SK-N-SH treated with all-trans-retinoic acid at 6 μM for 48 hours (cell line): ENCODE data around the gene LIN28B.

Experiments used
- ATAC-seq: fragments of 200-7000 bp; cut with Tn5 transposase; 3 replicates; pipeline ENCODE4 v1.9.1; 2020; ENCODE audit warnings: mild to moderate bottlenecking, moderate library complexity
- ARNTL ChIP-seq: fragments of 450-650 bp; formaldehyde crosslinking; IDR thresholded peaks from 2 replicates; pipeline ENCODE4 v1.5.0; 2020; ENCODE audit warnings: low read depth, mild to moderate bottlenecking, moderate library complexity, borderline replicate concordance
- BACH2 ChIP-seq: fragments of 250-450 bp; sonication (Bioruptor Pico); IDR thresholded peaks from 2 replicates; pipeline ENCODE4 v1.9.0; 2021; ENCODE audit warnings: mild to moderate bottlenecking, borderline replicate concordance
- CSDC2 ChIP-seq: fragments of 250-450 bp; sonication (Bioruptor Pico); IDR thresholded peaks from 2 replicates; pipeline ENCODE4 v1.5.0; 2020; ENCODE audit warnings: mild to moderate bottlenecking, moderate library complexity
- CSRNP3 ChIP-seq: fragments of 250-450 bp; sonication (Bioruptor Pico); IDR thresholded peaks from 2 replicates; pipeline ENCODE4 v1.5.1; 2021; ENCODE audit warnings: mild to moderate bottlenecking, moderate library complexity
- ESRRG ChIP-seq: fragments of 250-450 bp; sonication (Bioruptor Pico); IDR thresholded peaks from 2 replicates; pipeline ENCODE4 v1.6.1; 2021; ENCODE audit warnings: mild to moderate bottlenecking
- GLIS3 ChIP-seq: fragments of 250-450 bp; sonication (Bioruptor Pico); IDR thresholded peaks from 2 replicates; pipeline ENCODE4 v1.5.0; 2020; ENCODE audit warnings: mild to moderate bottlenecking, moderate library complexity
- ISL1 ChIP-seq: fragments of 250-450 bp; sonication (Bioruptor Pico); IDR thresholded peaks from 2 replicates; pipeline ENCODE4 v2.1.2; 2022; ENCODE audit warnings: mild to moderate bottlenecking, moderate library complexity
- OSR1 ChIP-seq: fragments of 250-450 bp; sonication (Bioruptor Pico); IDR thresholded peaks from 2 replicates; pipeline ENCODE4 v1.8.0; 2022; ENCODE audit warnings: moderate library complexity, mild to moderate bottlenecking, inconsistent platforms
- PATZ1 ChIP-seq: fragments of 250-450 bp; sonication (Bioruptor Pico); IDR thresholded peaks from 2 replicates; pipeline ENCODE4 v1.8.0; 2020; ENCODE audit warnings: mild to moderate bottlenecking, moderate library complexity, borderline replicate concordance
- POU6F1 ChIP-seq: fragments of 250-450 bp; sonication (Bioruptor Pico); IDR thresholded peaks from 2 replicates; pipeline ENCODE4 v1.8.0; 2021; ENCODE audit warnings: low read depth, mild to moderate bottlenecking, moderate library complexity, borderline replicate concordance
- RARB ChIP-seq: fragments of 250-450 bp; sonication (Bioruptor Pico); IDR thresholded peaks from 2 replicates; pipeline ENCODE4 v1.8.0; 2021; ENCODE audit warnings: mild to moderate bottlenecking, moderate library complexity
- SNAI2 ChIP-seq: fragments of 250-450 bp; sonication (Bioruptor Pico); IDR thresholded peaks from 2 replicates; pipeline ENCODE4 v1.5.0; 2020; ENCODE audit warnings: mild to moderate bottlenecking, moderate library complexity
- TCF4 ChIP-seq: fragments of 250-450 bp; sonication (Bioruptor Pico); IDR thresholded peaks from 2 replicates; pipeline ENCODE4 v1.8.0; 2021; ENCODE audit warnings: mild to moderate bottlenecking, moderate library complexity, borderline replicate concordance
- TOX ChIP-seq: fragments of 250-450 bp; sonication (Bioruptor Pico); IDR thresholded peaks from 2 replicates; pipeline ENCODE4 v1.8.0; 2021; ENCODE audit warnings: mild to moderate bottlenecking, moderate library complexity, borderline replicate concordance
- ZC3H10 ChIP-seq: fragments of 250-450 bp; sonication (Bioruptor Pico); IDR thresholded peaks from 2 replicates; pipeline ENCODE4 v1.5.1; 2021; ENCODE audit warnings: mild to moderate bottlenecking, moderate library complexity
- ZFP3 ChIP-seq: fragments of 250-450 bp; sonication (Bioruptor Pico); IDR thresholded peaks from 2 replicates; pipeline ENCODE4 v1.5.0; 2020; ENCODE audit warnings: mild to moderate bottlenecking, moderate library complexity
- ZFP30 ChIP-seq: fragments of 450-650 bp; formaldehyde crosslinking; IDR thresholded peaks from 2 replicates; pipeline ENCODE4 v1.5.0; 2022; ENCODE audit warnings: mild to moderate bottlenecking, moderate library complexity
- ZNF565 ChIP-seq: fragments of 450-650 bp; formaldehyde crosslinking; conservative IDR thresholded peaks from 2 replicates; pipeline ENCODE4 v1.5.0; 2020; ENCODE audit warnings: low read depth, mild to moderate bottlenecking, moderate library complexity
- ZNF70 ChIP-seq: fragments of 450-650 bp; formaldehyde crosslinking; IDR thresholded peaks from 2 replicates; pipeline ENCODE4 v1.5.0; 2020; ENCODE audit warnings: mild to moderate bottlenecking, moderate library complexity
- ZNF8 ChIP-seq: fragments of 450-650 bp; formaldehyde crosslinking; IDR thresholded peaks from 2 replicates; pipeline ENCODE4 v1.5.0; 2020; ENCODE audit warnings: mild to moderate bottlenecking, moderate library complexity
- TF ChIP-seq, protein P1 (sequence below): fragments of 250-450 bp; sonication (Bioruptor Pico); IDR thresholded peaks from 2 replicates; pipeline ENCODE4 v1.5.1; 2020; ENCODE audit warnings: low read depth, mild to moderate bottlenecking, moderate library complexity

Gene LIN28B

DNA sequence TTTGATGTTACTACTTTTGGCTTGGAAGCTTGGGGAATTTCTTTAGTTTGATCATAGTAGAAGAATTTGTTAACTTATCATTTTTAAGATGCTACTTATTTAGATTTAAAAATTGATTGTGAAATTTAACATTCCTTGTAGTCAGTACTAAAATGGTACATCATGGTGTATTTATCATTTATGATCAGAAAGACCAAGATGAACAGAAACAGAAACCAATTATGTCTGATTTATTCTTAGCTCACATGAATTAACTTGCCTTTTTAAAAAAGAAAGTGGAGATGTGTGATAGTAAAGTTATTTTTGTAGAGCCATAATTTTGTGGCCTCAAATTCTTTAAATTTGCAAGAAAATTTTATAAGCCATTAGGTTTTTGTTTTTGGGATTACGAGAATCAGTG, 77.6 kb downstream of the LIN28B start:
- ATAC-seq: peak; percentile 25; the same call in 1 of the 3 replicates
- TF ChIP-seq OSR1 (CRISPR knock-in tag): no peak
- no peak for TF ChIP-seq ZNF70 (CRISPR knock-in tag)
- no peak for TF ChIP-seq ESRRG (CRISPR knock-in tag)
- TF ChIP-seq, protein P1, sequence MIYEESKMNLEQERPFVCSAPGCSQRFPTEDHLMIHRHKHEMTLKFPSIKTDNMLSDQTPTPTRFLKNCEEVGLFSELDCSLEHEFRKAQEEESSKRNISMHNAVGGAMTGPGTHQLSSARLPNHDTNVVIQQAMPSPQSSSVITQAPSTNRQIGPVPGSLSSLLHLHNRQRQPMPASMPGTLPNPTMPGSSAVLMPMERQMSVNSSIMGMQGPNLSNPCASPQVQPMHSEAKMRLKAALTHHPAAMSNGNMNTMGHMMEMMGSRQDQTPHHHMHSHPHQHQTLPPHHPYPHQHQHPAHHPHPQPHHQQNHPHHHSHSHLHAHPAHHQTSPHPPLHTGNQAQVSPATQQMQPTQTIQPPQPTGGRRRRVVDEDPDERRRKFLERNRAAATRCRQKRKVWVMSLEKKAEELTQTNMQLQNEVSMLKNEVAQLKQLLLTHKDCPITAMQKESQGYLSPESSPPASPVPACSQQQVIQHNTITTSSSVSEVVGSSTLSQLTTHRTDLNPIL (CRISPR knock-in tag): no peak
- TF ChIP-seq ZNF8 (CRISPR knock-in tag): no peak
- peak; percentile 42; the same call in 1 of the 2 replicates for TF ChIP-seq TOX
- TF ChIP-seq ISL1 (CRISPR knock-in tag): peak; percentile 93
- no peak for TF ChIP-seq CSRNP3 (CRISPR knock-in tag)

- ATAC-seq: no peak
- no peak for TF ChIP-seq RARB
- TF ChIP-seq ISL1 (CRISPR knock-in tag): no peak
- TF ChIP-seq GLIS3 (CRISPR knock-in tag): no peak
Observed at GRCh38 chr6:105035299-105035698, 78.4 kb downstream of the LIN28B start.

DNA sequence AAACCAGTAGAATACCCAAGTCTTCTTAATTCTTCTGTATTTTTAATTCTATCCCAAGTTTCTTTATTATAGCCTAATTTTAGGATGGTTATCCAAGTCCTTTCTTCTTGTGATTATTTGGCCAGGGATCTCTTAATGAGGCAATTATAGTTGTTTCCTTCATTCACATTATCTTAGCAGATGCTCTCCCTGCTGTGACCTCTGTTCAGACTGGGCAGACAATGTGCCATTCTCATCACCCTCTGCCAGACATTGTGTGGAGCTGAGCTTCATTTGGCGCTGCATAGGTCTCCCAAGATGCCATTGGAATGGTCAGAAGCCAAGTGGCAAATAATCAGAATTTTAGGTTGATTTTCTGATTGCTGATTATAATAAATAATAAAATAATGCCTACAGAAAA, 79.4 kb downstream of the LIN28B start:
- ATAC-seq: no peak
- TF ChIP-seq SNAI2 (CRISPR knock-in tag) (no peak), ZC3H10 (CRISPR knock-in tag) (no peak), ARNTL (CRISPR knock-in tag) (no peak), TCF4 (CRISPR knock-in tag) (no peak), TOX (no peak), RARB (no peak), POU6F1 (CRISPR knock-in tag) (no peak), ISL1 (CRISPR knock-in tag) (no peak), ZNF565 (CRISPR knock-in tag) (no peak), GLIS3 (CRISPR knock-in tag) (no peak), ZFP30 (CRISPR knock-in tag) (no peak), OSR1 (CRISPR knock-in tag) (no peak), ESRRG (CRISPR knock-in tag) (no peak)

DNA sequence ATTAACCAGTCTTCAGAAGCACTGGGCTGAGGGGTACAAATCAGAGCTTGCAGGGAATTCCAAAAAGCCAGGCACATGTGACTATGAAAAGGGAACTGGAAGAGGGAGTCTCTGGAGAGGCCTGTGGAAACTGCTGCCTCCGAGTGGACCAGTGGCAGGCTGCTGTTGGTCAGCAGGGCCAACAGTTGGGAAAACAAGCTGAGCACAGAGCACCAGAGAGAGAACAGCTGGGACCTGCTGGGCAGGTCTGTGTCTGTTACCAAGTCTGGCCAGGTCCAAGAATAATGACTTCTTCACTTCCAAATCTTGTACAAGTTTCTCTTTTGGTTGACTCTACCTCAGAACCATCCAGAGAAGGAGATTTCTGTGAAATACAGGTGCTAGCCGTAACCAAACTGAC, 81.4 kb downstream of the LIN28B start:
- no peak for TF ChIP-seq OSR1 (CRISPR knock-in tag)
- no peak for TF ChIP-seq ZFP30 (CRISPR knock-in tag)
- TF ChIP-seq ZFP3 (CRISPR knock-in tag): no peak
- no peak for TF ChIP-seq ISL1 (CRISPR knock-in tag)
- no peak for TF ChIP-seq ZNF565 (CRISPR knock-in tag)
- TF ChIP-seq ZNF8 (CRISPR knock-in tag): no peak
- TF ChIP-seq ARNTL (CRISPR knock-in tag): no peak
- no peak for TF ChIP-seq BACH2 (CRISPR knock-in tag)
- TF ChIP-seq GLIS3 (CRISPR knock-in tag): no peak
- TF ChIP-seq RARB: no peak
- no peak for TF ChIP-seq PATZ1 (CRISPR knock-in tag)
- no peak for TF ChIP-seq POU6F1 (CRISPR knock-in tag)
- no peak for TF ChIP-seq CSDC2
- TF ChIP-seq ZNF70 (CRISPR knock-in tag): no peak
- TF ChIP-seq ZC3H10 (CRISPR knock-in tag): no peak
- ATAC-seq: no peak; the same call in 2 of the 3 replicates
